C4-2B (cell line): ENCODE data around the gene IL26.

Source experiments
- H3K27ac ChIP-seq: fragments of 450-650 bp; 2 replicates; pipeline ENCODE4 v1.5.1; 2017
- ZFX ChIP-seq: fragments of 450-650 bp; IDR thresholded peaks from 2 replicates; pipeline ENCODE4 v1.6.1; 2017
- TF ChIP-seq, protein P1 (sequence below): fragments of 450-650 bp; conservative IDR thresholded peaks from 2 replicates; pipeline ENCODE4 v1.5.1; 2017; ENCODE audit warnings: mild to moderate bottlenecking

IL26 gene

DNA sequence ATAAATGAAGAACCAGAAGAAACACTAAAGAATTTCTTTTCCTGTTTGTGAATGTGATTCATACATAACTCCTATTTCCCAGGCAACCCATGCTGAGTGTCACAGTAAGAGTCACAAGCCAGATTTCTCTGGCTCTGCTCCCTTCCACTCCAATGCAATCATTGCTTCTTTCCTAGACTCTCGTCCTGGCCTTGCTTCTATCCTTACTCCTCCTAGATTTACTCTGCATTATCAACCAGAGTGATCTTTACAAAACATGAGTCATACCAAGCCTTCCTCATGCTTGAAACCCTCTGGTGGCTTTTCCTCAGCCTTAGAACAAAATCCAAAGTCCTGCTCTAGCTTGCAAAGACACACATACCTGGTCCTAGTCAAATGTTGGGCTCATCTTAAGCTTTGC is 14.5 kb upstream of the IL26 start:
- TF ChIP-seq, protein P1, sequence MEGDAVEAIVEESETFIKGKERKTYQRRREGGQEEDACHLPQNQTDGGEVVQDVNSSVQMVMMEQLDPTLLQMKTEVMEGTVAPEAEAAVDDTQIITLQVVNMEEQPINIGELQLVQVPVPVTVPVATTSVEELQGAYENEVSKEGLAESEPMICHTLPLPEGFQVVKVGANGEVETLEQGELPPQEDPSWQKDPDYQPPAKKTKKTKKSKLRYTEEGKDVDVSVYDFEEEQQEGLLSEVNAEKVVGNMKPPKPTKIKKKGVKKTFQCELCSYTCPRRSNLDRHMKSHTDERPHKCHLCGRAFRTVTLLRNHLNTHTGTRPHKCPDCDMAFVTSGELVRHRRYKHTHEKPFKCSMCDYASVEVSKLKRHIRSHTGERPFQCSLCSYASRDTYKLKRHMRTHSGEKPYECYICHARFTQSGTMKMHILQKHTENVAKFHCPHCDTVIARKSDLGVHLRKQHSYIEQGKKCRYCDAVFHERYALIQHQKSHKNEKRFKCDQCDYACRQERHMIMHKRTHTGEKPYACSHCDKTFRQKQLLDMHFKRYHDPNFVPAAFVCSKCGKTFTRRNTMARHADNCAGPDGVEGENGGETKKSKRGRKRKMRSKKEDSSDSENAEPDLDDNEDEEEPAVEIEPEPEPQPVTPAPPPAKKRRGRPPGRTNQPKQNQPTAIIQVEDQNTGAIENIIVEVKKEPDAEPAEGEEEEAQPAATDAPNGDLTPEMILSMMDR, result no peak
- TF ChIP-seq ZFX, result no peak
- no peak overlapping the region for H3K27ac ChIP-seq

DNA sequence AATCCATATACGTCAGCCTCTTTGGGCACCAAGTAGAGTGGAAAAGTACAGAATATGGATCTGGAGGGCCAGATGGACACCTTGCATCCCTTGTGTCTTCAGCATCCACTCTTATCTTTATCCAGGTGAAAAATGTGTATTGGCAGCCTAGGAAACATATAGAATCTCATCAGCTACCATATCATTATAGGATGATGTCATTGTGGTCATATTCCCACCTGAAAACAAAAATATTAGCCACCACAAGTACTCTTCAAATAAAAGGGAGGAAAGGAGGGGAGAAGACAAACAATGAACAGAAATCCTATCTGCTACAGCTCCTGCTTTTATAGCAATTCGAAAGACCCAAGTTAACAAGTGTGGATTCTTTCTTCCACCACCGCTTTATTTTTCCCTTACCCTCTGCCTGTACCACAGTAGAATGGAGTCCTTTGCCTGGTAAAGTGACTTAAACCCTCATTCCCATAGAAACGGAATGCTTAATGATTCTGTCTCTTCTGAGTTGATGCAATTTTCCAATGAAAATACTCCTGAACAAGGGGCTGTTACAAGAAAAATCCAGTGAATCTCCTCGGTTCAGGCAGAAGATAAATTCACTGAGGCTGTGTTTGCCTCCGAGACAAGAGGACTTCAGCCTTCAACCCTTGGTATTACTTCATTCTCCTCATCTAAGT is 13.8 kb upstream of the IL26 start:
- H3K27ac ChIP-seq, result no peak overlapping the region
- TF ChIP-seq ZFX, result no peak
- TF ChIP-seq, protein P1, result no peak

DNA sequence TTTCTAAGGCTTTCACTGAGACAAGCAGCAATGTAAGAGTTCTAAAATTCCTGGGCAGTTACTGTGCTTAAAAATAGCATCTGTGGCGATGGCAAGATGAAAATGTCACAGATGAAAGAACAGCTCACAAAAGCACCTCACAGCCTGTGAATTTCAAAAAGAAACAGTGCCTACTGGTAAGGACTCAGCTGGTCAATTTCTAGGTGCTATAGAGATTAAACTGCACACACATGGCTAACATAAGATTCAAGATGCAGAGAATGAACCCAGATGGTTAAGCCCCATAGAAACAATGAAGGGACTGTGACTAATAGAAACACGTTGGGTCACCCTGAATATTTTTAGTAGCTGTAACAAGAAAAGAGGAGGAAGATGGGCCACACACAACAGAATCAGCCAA is 12.0 kb upstream of the IL26 start:
- H3K27ac ChIP-seq, result no peak overlapping the region
- TF ChIP-seq, protein P1, result no peak; the same call in 1 of the 2 replicates
- no peak for TF ChIP-seq ZFX

DNA sequence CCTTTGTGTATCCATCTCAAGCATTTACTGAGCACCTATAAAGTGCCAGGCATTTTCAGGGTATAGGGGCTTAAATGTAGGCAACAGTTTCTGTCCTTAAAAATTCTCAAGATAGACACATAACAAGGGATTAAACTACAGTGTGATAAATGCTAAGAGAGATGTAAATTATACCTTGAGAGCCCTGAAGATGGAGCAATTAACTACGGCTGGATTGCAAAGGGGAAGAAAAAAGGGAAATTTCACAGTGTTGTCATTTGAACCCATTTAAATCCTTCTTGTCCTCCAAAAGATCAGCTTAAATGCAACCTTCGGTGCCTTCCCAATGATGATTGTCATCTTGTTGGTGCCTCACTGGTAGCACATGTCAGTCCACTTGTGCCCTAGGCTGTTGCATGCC is 11.5 kb upstream of the IL26 start:
- H3K27ac ChIP-seq, result peak overlapping the region; percentile 14; the same call in 1 of the 2 replicates

DNA sequence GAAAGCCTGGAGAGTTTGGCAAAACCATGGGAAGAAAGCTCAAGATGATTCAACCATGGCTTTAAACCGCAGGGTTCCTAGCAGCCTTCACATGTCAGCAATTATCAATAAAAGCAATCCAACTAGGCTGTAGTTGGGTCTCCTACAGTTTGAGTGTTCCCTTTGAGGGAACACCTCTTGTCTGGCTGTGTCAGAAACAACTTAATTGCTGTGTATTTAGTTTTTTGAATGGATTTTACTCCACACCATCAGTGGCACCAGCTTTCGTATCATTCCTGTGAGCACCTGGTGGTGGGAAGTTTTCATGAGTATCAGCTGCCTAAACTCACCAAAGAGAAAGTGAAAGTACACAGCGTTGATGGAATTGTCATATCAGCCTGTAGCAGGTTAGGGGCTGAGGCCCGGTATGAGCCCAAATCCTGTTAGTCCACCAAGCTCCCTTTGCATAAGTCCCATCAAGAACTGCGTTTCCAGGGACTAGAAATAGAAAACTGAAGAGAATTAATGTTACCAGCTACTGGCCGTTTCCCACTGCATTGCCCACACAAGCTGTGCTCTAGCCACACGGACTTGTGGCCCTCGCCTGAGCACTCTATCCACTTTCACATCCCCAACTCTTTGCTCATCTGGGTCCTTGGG is 10.9 kb upstream of the IL26 start:
- TF ChIP-seq ZFX, result no peak
- TF ChIP-seq, protein P1, result 0 out of 2 replicates have a peak, but pooled peaks have one; percentile 0
- H3K27ac ChIP-seq, result peak overlapping the region; percentile 14; the same call in 1 of the 2 replicates

More for the DNA sequence above, 11.5 kb upstream of the IL26 start:
- TF ChIP-seq ZFX, result no peak
- TF ChIP-seq, protein P1, result peak; percentile 32

DNA sequence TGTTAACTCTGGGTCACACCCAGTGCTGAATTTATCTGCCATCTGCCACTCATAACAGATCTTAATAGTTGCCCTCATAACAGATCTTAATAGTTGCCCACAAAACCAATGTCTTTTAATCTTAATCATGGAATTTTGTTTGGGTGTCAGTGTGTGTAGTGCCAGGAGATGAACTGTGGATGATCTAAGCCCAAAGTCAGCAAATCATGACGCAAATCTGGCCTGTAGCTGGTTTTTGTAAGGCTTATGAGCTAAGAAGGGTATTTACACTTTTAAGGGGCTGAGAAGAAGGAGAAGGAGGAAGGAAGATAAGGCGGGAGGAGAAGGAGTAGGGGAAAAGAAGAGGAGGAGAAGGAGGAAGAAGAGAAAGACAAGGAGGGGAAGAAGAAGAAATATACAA is 10.0 kb upstream of the IL26 start:
- TF ChIP-seq, protein P1, result no peak
- no peak for TF ChIP-seq ZFX

DNA sequence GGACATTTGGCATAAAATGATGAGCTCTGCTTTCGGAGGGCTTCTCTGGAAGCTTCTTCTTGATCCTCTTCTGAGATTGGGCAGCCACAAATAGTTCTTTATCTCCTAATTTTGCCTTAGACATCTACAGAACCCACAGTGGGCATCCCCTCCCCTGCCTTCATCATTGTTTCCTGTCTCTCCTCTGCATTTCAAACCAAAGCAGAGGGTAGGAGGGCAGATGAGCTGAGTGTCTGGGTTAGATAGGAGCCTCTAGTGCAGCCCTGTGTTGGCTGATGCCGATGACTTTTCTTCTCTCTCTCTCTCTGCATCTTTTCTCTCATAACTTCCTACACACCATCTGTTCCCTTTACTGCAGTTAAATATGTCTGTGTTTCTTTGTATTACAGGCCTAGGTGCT is 8.5 kb upstream of the IL26 start:
- H3K27ac ChIP-seq, result no peak overlapping the region
- no peak for TF ChIP-seq ZFX
- TF ChIP-seq, protein P1, result no peak

More for the DNA sequence above, 10.0 kb upstream of the IL26 start:
- H3K27ac ChIP-seq, result no peak overlapping the region
